ENCODE results near the gene CRTC1. TPM values are rescaled to one million over a fixed set of nuclear protein-coding genes. Genes with fewer than 3 reads are reported as not detected.
"Not testable (repeated sequence)": the region's sequence is repeated elsewhere in the genome, so short reads cannot be mapped to it uniquely, and the experiment has no call there.

CRTC1 gene
- total and polyA plus RNA-seq, 11 donors, result 3.8 to 10.2 (median 7.2) TPM

GRCh38 chr19:18723871-18724377, 40.4 kb downstream of the CRTC1 start:
- 92 to 94% (median 94%) methylated on average over 16 to 21 of the region's 21 CpGs for WGBS, 4 donors
- H3K27ac ChIP-seq, result no peak overlapping the region
- no peak overlapping the region for H3K4me3 ChIP-seq
- no peaks in the 10 kb centered on the region for H3K9me3 ChIP-seq
- TF ChIP-seq POLR2A (IDR thresholded peaks at IDR 0.05), result no peak
- no peak for TF ChIP-seq CTCF (IDR thresholded peaks at IDR 0.05)
- H3K36me3 ChIP-seq, result peaks cover 0 to 7% (median 0%) of the 10 kb centered on the region in 9 donors
- no peaks in the 10 kb centered on the region for H3K27me3 ChIP-seq
- H3K4me1 ChIP-seq, result peaks cover 0 to 10% (median 0%) of the 10 kb centered on the region in 12 donors
- ATAC-seq, result no peak
- intact Hi-C loops (cut with DNase I), result no loop called here
- no peak for DNase-seq

DNA sequence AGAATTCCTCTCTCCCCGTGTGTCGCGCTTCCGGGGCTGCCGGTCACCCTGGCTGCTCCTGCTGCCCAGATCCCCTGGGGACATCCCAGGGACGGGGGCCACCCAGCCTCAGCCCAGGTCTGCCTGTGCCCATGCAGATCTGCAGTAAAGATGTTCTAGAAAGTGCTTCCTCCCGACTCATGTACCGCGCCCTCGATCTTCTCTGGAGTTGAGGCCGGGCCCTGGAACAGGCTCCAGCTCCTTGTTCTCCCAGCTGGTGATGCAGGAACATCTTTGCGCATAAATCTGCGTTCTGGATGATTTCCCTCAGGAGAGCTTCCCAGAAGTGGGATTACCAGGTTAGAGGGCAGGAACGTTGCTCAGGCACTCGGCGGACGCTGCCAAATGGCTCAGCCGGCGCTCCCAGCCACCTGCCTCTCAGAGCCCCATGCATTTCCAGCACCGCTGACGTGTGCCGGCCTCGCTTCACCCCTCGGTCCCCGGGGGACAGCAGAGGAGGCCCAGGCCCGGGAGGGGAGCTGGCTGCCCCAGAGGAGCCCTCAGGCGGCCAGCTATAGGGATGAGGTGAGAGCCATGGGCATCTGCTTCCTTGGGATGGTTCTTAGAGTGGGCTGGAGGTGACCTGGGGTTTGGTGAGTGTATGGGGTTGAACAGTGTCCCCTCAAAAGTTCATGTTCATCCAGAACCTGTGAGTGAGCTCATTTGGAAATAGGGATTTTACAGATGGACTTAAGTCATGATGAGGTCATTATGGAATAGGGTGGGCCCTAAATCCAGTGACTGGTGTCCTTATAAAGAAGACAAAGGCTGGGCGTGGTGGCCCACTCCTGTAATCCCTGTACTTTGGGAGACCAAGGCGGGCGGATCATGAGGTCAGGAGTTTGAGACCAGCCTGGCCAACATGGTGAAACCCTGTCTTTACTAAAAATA, 42.6 kb downstream of the CRTC1 start:
- TF ChIP-seq CTCF (IDR thresholded peaks at IDR 0.05) (no peak), POLR2A (IDR thresholded peaks at IDR 0.05) (no peak)
- Histone ChIP-seq H3K4me3 (no peak overlapping the region), H3K4me1 (no peaks in the 10 kb centered on the region), H3K27me3 (no peaks in the 10 kb centered on the region), H3K9me3 (no peaks in the 10 kb centered on the region), H3K36me3 (peaks cover 0 to 7% (median 0%) of the 10 kb centered on the region in 9 donors), H3K27ac (no peak overlapping the region)
- peak in 3 of 4 donors; percentile 6 to 28 (median 19) for ATAC-seq
- intact Hi-C loops (cut with DNase I), result no loop called here
- 86 to 93% (median 89%) methylated on average over 24 to 30 of the region's 30 CpGs for WGBS, 4 donors
- DNase-seq, result no peak

DNA sequence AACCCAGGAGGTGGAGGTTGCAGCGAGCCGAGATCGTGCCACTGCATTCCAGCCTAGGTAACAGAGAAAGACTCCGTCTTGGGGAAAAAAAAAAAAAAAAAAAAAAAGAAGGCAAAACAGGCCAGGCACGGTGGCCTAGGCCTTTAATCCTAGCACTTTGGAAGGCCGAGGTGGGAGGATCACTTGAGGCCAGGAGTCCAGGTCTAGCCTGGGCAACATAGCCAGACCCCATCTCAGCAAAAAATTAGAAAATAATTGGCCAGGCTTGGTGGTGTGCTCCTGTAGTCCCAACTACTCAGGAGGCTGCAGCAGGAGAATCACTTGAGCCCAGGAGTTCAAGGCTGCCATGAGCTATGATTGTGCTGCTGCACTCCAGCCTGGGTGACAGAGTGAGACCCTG, 43.4 kb downstream of the CRTC1 start:
- no peak for DNase-seq
- Histone ChIP-seq H3K9me3 (no peaks in the 10 kb centered on the region), H3K36me3 (peaks cover 0 to 7% (median 0%) of the 10 kb centered on the region in 9 donors), H3K27ac (no peak overlapping the region), H3K27me3 (no peaks in the 10 kb centered on the region), H3K4me1 (peaks cover 0 to 4% (median 0%) of the 10 kb centered on the region in 12 donors), H3K4me3 (no peak overlapping the region)
- intact Hi-C loops (cut with DNase I), result no loop called here
- TF ChIP-seq CTCF (IDR thresholded peaks at IDR 0.05), result no peak
- TF ChIP-seq POLR2A (IDR thresholded peaks at IDR 0.05), result no peak
- WGBS, 4 donors, result 78 to 98% (median 83%) methylated on average over 6 of the region's 6 CpGs
- no peak for ATAC-seq

DNA sequence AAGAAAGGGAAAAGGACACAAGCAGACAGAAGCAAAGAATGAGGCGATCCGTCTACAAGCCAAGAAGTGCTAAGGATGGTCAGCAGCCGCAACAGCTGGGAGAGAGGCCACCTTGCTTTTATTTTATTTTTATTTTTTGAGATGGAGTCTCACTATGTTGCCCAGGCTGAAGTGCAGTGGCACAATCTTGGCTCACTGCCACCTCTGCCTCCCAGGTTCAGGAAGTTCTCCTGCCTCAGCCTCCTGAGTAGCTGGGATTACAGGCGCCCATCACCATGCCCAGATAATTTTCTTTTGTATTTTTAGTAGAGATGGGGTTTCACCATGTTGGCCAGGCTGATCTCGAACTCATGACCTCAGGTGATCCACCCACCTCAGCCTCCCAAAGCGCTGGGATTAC, 44.1 kb downstream of the CRTC1 start:
- intact Hi-C loops (cut with DNase I); H3K4me1 ChIP-seq; H3K4me3 ChIP-seq; H3K27ac ChIP-seq; H3K27me3 ChIP-seq; H3K36me3 ChIP-seq; H3K9me3 ChIP-seq; DNase-seq; ATAC-seq: not testable (repeated sequence)
- WGBS, 4 donors, result 97 to 99% (median 98%) methylated on average over 6 of the region's 6 CpGs

All from heart left ventricle (tissue), 16 donors.